ENCODE results near the gene ETFB.

ETFB gene

DNA sequence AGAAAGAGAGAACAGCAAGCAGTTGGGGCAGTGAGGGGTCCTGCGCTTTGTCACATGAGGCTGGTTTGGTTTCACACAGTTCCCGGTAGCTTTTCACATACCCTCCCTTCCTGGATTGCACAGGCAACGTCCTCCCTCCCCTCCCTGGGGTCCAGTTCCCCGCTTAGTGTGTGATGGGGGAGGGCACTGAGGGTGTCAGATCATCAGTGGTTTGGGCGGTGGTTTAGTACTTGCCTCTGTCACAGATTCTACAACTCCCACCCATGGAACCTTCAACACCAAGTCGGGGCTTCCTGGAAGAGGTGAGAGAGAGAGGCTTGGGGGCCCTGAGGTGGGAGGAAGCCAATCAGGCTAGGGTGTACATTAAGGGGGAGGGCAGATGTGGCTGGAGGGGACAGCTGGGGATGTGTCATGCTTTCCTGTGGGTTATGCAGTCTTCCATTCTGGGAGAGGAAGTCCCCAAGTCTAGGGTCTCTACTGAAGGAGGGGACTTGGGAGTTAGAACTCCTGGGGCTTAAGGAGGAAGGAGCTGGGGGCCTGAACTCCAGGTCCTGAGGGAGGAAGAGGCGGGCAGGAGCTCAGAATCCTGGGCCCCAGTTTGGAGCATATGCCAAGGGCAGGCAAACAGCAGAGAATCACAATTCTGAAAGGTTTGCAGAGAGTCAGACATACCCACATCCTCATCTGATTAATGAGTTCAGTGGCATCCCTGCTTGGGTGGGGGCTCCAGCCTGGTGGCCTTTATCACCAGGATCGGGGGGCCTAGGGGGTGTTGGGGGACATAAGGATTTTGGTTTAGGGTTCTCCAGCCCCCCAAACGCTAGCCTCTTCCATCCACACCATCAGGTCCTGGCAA lies 6.7 kb upstream of the ETFB start, which contains the start of gene NKG7:
TSS of gene NKG7 (minus strand) at position 6 of the 856 bp plus-strand sequence. CDS start 119 bp downstream, outside the sequence.
- DNase-seq, result peak; percentile 89

DNA sequence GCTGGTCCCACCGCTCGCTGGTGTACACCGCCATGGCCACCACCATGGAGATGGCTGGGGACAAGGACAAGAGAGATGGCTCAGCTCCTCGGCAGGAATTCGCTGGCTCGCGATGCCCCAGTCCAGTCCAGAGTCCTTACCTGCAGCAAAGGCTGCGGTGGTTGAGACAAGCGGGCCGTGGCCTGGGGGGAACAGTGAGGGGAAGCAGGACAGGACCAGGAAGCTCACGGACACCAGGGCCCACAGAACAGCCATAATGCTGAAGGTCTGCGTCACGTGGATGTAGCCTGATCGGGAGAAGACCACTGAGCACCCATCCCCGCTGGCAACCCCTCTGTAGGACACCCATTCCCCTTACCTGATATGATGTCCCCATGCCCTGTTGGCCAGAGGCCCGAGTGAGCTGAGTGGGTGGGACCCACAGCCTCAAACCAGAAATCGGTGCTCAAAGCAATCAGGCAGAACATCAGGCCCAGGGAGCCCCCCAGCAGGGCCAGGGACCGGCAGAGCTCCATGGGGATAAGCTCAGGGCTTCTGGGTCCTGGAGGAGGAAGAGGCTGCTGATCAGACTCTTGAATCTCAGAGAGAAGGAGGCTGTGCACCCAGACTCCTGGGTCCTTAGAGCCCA lies 5.9 kb upstream of the ETFB start:
- DNase-seq, result no peak

DNA sequence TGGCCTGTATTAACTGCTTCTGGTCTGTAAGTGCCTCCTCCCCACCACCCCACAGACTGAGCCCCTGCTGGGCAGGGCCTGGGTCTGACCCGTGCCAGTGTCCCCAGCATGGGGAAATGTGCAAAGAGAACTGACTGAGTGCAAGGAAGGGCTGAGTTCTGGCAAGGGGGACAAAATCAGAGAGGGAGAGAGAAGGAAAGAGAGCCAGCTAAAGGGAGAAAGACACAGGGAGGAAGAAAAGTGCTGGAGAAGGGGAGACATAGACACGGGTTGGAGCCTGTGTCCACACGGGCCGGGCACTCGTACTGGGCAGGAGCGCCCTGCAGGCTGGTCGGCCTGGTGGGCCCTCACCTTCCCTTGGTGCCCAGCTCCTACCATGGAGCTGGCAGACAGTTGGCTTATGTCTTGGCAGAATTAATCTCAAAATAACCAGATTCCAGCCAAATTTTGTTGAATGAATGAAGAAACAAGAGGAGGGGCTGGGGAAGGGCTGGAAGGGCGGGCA lies 5.0 kb upstream of the ETFB start:
- DNase-seq, result no peak

DNA sequence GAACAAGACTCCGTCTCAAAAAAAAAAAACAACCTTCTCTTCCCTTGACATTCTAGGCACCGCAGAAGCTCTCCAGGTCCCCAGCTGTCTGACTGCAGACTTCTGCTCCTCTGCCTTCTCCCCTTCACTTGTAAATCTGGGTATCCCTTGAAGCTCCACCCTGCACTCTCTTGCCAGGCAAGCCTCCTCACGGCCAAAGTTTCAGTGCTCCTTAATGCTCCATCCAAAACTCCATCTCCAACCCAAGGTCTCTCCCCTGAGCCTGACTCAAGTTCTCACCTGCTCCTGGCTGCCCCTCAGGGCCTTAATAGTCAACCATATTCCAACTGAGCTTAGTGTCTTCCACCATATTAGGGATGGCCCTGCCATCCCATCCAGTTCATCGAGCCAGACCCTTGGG lies 4.0 kb upstream of the ETFB start:
- no peak for DNase-seq

DNA sequence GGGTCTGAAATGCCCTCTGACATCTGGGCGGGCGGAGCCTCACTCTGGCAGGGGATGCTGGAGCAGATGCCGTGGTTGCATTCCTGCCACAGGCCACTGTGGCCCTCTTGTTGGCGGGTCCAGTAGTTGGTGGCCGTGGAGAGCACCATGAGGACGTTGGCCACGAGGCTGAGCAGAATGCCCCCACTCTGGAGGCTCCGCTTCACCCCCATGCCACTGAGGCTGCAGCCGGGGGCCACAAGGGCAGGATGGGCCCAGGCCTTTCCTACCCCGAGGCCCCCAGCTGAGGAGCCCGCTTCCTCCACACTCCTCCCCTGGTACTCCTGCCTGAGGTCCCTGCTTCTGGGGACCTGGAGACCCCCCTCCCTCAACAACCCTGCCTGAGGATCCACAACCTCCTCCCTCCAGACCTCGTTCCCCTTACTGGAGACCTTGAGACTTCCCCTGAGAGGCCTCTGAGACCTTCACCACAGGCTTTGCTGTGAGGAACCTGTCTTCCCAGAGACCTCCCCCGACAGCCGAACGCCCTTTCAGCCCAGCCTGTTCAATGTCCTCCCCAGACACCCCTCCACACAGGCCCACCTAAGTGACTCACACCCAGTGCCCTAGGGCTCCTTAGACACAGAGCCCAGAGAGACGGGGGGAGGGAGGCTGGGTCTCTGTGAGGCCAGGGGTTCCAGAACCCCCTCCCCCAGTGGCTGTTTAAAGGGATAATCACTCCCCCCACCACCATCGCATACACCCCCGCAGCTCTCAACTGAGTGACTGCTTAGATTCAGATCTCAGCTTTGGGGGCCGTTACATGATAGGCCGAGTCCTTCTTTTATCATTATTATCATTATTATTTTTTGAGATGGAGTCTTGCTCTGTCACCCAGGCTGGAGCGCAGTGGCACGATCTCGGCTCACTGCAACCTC lies 2.4 kb upstream of the ETFB start, which contains the start of gene CLDND2:
TSS of gene CLDND2 (minus strand) at position 638 of the 917 bp plus-strand sequence. CDS start at position 212, 426 bp downstream.
- peak; percentile 37 for DNase-seq

DNA sequence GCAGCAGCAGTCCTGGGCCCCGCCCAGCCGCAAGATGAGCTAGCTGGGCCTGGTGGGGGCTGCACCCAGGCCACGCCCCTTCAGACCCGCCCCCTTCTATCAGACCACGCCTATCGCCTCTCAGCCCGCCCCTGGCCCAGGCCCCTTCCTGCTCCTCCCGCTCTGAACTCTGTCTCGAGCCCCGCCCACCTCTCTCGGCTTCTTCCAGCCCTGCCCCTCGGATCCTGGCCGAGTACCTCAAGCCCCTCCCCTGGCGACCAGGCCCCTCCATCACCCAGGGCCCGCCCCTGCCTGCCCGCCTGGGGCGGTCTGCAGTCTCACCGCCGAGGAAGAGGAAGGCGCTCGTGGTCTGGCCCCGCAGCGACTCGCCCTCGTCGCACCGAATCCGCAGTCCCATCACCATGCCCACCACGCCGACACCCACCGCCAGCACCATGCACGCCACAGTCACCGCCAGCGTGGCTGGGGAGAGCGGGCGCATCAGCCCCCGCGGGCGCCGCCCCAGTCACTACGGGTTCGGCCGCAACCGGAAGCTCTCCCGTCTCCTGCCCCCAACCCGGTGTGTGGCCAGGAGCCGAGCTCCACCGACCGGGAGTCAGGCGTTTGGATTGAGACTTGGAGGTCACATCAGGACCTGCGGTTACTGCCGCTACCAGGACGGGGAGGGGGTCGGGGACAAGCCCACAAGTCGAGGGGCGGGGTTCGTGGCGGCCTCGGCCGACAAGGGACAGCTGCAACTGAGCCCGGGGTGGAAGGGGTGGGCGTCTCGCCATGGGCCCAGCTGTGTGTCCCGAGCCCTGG lies 1.6 kb upstream of the ETFB start:
- DNase-seq, result peak; percentile 97

DNA sequence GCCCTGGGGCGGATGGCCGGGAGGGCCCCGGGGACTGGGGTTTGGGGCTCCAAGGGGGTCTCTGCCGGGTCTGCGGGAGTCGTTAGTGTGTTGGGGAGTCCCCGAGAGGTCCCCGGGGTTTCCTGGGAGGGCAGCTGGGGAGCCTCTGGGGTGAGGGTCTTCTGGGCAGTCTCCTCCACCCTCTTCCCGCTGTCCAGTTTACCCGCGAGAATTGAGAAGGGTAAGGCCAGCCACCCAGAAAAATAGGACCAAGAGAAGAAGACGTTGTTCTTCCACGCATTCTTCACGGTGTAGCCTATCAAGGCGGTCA lies 1.0 kb upstream of the ETFB start:
- DNase-seq, result no peak

DNA sequence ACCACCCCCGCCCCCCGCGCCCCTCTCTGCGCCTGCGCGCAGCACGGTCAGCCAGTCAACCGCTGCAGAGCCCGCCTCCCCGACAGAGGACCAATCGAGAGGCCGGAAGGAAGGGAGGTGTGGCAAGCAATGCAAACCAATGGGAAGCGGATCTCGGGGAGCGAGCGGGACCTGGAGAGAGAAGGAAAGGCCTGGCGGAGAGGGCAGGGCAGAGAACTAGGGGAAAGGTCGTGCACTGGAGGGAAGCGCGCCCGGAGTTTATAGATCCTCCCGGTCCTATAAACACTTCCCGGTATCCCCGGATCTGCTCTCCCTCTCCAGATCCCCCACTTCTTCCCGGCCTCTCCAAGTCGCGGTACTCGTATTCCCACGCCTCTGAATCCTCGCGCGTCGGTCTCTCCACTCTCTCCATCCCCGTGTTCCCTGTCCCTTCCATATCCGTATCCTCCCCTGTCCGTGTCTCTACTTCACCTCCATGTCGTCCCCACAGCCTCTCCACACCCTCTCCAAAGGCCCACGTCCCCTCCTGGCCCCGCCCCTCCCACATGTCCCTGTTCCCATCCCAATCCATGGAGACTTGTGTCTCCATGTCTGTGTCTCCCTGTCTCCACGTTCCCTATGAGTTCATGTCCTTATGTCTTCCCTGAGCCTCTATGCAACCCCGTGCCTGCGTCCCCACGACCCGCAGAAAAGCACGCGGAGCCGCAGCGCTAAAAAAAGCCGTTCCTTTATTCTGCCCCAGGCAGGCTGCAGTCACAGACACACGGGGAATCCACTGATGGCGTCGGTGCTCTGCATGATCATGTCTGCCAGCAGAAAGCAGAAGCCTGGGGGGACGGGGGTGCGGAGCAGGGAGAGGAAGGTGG lies 434 bp upstream of the ETFB start:
- DNase-seq, result peak; percentile 96

DNA sequence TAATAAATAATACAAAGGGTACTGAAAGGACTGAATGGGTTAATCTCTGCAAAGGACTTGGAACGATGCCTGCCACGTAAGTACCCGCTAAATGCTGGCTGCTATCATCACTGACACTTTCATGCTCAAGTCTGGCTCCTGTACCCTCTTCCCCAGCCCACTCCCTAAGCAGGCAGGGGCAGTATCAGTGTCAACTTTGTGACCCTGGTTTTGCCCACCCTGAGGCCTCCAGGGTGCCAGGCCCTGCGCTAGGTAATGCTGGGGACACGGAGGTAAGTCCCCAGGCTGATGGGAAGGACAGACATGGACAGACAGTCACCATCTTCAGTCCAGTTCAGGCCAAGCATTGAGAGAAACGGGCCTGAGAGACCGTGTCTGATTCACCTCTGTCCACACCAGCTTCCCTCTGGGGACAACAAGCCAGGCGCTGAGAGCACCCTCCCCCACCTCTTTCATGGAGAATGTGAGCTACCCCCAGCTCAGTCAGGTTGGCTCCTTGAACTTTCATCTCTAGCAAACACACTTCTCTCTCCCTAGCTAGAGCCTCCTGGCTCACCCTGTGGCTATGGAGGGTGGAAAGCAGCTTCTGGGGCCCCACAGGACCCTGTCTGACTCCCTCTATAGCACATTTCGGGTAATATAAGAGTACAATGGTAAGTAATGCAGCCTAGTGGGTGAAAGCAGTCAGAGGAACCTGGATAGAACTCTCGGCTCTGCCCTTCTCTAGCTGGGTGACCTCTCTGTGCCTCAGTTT lies 800 bp downstream of the ETFB start:
- peak; percentile 28 for DNase-seq

DNA sequence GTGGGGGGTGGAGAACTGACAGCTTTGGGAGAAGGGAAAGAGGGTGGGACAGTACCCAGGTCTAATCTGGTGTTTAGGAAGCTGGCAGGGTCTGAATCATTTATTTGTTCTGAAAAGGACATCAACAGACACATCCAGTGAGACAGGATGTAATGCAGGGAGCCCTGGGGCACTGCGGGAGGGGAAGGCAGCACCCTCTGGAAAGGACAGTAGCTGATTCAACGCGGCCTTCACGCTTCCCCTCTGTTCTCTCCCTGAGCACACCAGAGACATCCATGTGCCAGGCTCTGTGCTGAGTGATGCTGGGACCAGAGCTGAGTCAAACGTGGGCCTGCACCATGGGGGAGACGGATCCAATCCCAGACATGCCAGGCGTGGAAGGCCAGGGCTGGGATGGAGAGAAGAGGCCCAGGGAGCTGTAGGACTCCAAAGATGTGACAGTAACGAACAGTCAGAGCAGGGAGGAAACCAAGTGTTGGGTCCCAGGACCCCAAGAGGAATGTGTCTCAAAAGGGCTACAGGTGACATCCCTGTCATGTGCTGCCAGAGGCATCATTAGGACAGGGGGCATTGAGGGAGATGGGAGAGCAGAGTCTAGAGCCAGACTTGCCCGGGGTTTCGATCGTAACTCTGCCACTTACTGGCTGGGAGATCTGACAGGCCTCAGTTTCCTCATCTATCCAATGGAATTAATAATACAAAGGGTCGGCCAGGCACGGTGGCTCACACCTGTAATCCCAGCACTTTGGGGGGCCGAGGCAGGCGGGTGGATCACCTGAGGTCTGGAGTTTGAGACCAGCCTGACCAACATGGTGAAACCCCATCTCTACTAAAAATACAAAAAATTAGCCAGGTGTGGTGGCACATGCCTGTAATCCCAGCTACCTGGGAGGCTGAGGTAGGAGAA lies 1.7 kb downstream of the ETFB start:
- no peak for DNase-seq

DNA sequence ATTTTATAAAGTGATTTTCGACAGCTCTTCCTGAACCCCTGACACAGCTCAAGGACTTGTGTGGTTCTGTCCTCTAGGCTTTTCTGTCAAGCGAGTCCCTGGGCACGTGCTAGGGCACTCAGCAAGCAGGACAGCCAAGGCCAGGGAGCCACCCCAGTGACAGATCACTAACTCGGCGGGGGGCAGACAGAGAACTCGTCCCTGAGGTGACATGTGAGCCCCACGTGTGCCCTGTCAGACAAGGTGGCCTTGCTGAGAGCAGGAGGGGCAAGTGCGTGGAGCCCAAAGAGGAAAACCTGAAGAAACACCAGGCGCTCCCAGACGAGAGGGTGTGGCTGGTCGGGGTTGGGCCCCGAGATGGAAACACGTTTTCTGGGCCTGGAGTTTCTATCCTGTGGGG lies 4.9 kb downstream of the ETFB start:
- no peak for DNase-seq

DNA sequence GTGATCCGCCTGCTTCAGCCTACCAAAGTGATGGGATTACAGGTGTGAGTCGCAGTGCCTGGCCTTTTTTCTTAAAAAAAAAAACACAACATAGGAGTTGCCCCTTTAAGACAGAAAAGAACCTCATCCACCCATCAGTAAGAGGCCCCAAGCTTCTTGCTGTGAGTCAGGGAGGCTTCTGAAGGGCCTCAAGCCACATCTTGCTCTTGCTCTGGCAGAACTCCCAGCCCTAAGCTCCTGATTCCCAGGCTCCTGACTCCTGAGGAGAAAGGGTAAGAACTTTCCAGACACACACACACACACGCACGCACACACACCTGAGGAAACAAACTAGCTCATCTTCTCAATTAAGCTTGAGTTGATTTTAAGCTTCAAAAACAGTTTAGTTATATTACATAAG lies 6.9 kb downstream of the ETFB start:
- DNase-seq, result no peak

DNA sequence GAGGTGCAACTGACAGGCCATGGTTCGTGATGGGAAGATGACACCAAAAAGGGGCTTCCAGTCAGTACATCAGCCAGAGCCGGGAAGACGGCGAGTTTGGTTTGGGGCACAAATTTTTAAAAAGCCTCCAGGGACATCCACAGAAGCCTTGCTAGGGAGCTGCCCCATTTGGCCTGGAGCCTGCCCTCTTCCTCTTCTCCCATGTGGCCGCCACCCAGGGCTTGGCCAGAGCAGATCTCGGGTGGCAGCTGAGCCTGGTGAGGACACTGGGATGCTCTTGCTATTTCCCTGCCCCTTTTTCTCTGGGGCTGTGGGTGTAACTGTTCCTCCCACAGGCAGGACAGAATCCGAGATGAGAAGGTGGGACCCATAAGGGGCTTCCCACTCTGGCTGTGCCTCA lies 8.2 kb downstream of the ETFB start:
- no peak for DNase-seq

DNA sequence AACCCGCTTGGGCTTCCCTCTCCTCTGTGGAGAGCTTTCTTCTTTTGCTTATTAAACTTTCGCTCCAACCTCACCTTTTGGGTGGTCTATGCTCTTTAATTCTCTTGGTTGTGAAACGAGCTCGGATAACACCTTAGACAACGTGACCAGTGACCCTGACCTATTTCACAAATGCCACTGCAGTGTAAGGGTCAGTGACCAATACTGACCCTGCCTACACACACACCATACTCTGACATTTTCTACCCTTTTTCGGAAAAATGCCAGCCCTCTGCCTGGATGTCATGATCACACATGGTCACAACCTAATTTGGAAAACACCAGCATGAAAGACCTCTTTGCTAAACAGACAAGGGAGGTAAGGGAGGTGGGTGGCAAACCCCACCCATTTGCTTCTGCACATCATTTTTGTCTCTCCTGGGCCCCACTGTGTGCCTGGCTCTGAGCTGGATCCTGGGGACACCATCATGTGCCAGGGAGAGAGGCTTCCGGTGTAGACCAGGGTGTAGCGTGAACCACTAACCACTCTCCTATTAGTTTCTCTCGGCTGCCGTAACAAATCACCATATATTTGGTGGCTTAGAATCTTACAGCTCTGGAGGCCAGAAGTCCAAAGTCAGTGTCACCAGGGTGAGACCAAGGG lies 9.9 kb downstream of the ETFB start:
- DNase-seq, result no peak

DNA sequence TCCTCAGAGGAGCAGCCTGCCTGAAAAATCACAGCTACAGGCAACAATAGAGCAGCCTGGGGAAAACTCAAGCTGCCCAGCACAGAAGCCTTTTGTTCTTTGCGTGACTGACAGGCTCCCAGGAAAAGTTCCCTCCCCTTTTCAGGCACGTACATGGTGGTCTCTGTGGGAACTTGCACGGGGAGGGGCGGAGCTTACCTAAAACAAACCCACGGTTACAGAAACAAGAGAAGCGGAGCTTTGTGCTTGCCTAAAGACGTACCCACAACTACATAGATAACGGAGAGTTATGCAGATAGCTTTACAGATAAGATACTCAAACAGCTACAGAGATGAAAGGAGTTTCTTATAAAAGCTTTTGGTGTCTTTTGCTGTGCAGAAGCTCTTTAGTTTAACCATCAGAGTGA lies 11.4 kb downstream of the ETFB start:
- peak; percentile 46 for DNase-seq

DNA sequence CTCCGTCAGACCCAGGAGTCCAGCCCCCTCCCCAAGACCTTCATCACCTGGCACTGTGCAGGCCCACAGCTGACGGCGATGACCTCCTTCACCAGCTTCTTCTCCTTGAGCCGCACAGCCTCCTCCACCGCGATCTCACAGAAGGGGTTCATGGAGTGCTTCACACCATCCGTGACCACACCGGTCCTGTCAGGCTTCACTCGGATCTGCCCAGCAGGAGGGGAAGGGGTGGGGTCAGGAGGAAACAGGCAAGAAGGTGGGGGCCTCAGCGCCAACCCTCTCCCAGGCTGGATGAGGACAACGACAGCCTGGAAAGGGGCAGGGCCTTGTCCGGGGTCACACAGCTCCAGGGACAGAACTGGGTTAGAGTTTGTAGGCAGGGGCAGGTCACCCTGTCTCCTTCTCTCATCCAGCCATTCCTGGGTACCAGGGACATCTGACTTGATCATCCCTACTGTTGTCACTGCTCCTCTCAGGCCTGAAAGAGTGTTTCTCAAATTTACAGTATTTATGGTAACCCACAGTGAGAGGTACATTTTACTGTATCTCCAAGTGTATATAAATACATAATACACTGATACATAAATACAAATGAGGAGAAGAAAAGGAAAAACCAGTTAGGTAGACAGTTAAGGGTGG lies 12.0 kb downstream of the ETFB start:
- no peak for DNase-seq

DNA sequence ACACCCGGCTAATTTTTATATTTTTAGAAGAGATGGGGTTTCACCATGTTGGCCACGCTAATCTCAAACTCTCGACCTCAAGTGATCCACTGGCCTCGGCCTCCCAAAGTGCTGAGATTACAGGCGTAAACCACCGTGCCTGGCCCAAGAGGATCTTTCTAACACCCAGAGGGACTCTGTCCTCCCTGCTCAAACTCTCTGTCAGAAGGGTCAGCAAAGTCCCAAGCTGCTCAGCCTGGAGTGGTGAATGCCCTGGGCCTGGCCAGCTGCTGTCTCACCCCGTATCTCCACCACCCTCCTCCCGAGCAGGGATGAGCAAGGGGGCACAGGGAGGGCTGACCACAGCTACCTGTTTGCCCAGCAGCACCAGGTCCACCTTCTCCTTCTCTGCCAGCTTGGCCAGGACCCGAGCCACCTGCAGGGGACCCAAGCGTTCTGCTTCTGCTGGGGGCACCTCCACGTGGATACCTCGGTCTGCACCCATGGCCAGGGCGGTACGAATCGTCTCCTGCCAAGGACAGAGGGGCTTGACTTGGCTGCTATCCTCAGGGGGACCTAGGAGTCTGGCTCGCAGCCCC lies 13.3 kb downstream of the ETFB start:
- DNase-seq, result no peak

Data from CD4-positive, alpha-beta T cell treated with Interleukin-21 for 1 hour (primary cell).